SKM-1 treated with dmso at 0.1 percent for 144 hours (cell line): ENCODE results near the gene HIBADH.
"Not testable (repeated sequence)": the region's sequence is repeated elsewhere in the genome, so short reads cannot be mapped to it uniquely, and the experiment has no call there.

Source experiments
- DNase-seq: peaks from one replicate; lab custom pipeline; 2025; ENCODE audit not compliant: unreplicated experiment; lab: John Stamatoyannopoulos, UW

The HIBADH gene

GRCh38 chr7:27603813-27604212, 58.9 kb downstream of the HIBADH start:
- DNase-seq, result no peak

GRCh38 chr7:27602766-27603165, 59.9 kb downstream of the HIBADH start:
- DNase-seq, result no peak

- no peak for DNase-seq
Observed at GRCh38 chr7:27601217-27601616, 61.5 kb downstream of the HIBADH start.

GRCh38 chr7:27600247-27600646, 62.4 kb downstream of the HIBADH start:
- no peak for DNase-seq

GRCh38 chr7:27595009-27595408, 67.7 kb downstream of the HIBADH start:
- DNase-seq, result no peak

GRCh38 chr7:27593226-27593625, 69.5 kb downstream of the HIBADH start:
- no peak for DNase-seq

- no peak for DNase-seq
Observed at GRCh38 chr7:27590416-27590815, 72.3 kb downstream of the HIBADH start.

GRCh38 chr7:27587429-27587828, 75.3 kb downstream of the HIBADH start:
- no peak for DNase-seq

GRCh38 chr7:27586825-27587224, 75.9 kb downstream of the HIBADH start:
- DNase-seq, result no peak

- no peak for DNase-seq
Observed at GRCh38 chr7:27585781-27586447, 76.8 kb downstream of the HIBADH start.

- no peak for DNase-seq
Observed at GRCh38 chr7:27581906-27582305, 80.8 kb downstream of the HIBADH start.

GRCh38 chr7:27581119-27581518, 81.6 kb downstream of the HIBADH start:
- DNase-seq, result peak; percentile 26

GRCh38 chr7:27579565-27579964, 83.1 kb downstream of the HIBADH start:
- DNase-seq, result no peak

- DNase-seq, result not testable (repeated sequence)
Observed at GRCh38 chr7:27578169-27578568, 84.5 kb downstream of the HIBADH start.

- DNase-seq, result peak; percentile 36
Observed at GRCh38 chr7:27576360-27576944, 86.2 kb downstream of the HIBADH start.

- DNase-seq, result no peak
Observed at GRCh38 chr7:27575613-27576012, 87.1 kb downstream of the HIBADH start.

- DNase-seq, result no peak
Observed at GRCh38 chr7:27569106-27569505, 93.6 kb downstream of the HIBADH start.

- DNase-seq, result no peak
Observed at GRCh38 chr7:27567266-27567665, 95.4 kb downstream of the HIBADH start.

GRCh38 chr7:27564881-27565482, 97.7 kb downstream of the HIBADH start:
- no peak for DNase-seq

GRCh38 chr7:27560706-27561235, 101.9 kb downstream of the HIBADH start:
- no peak for DNase-seq

GRCh38 chr7:27555670-27556069, 107.0 kb downstream of the HIBADH start:
- no peak for DNase-seq

GRCh38 chr7:27554826-27555225, 107.9 kb downstream of the HIBADH start:
- no peak for DNase-seq
